Astrocyte (in vitro differentiated cells and primary cell): ENCODE measurements around the gene ZMYM5. TPM values are rescaled to one million over a fixed set of nuclear protein-coding genes. Genes with fewer than 3 reads are reported as not detected.
"Not testable (repeated sequence)": the region's sequence is repeated elsewhere in the genome, so short reads cannot be mapped to it uniquely, and the experiment has no call there.

Experiments used
- DNase-seq: peaks from one replicate; pipeline ENCODE4 v3.0.0-alpha.2; 2010; ENCODE audit warnings: low read depth
- FAIRE-seq: peaks from 2 replicates; lab custom pipeline; 2011; peaks lifted over from hg19 to GRCh38; lab: Jason Lieb, UNC
- H2AFZ ChIP-seq: 2 replicates; pipeline ENCODE4 v1.6.0; 2012; ENCODE audit warnings: low read depth, low read length, inconsistent platforms
- H3K27ac ChIP-seq: 2 replicates; pipeline ENCODE4 v1.5.1; 2011; ENCODE audit warnings: low read depth, low read length, inconsistent platforms
- H3K27me3 ChIP-seq: 2 replicates; pipeline ENCODE4 v1.6.0; 2011; ENCODE audit warnings: low read length, inconsistent platforms; ENCODE audit not compliant: insufficient read depth
- H3K36me3 ChIP-seq: 2 replicates; pipeline ENCODE4 v1.5.1; 2011; ENCODE audit warnings: low read length, inconsistent platforms; ENCODE audit not compliant: insufficient read depth
- H3K4me1 ChIP-seq: 2 replicates; pipeline ENCODE4 v1.5.1; 2011; ENCODE audit warnings: low read length, inconsistent platforms; ENCODE audit not compliant: insufficient read depth
- H3K4me2 ChIP-seq: 2 replicates; pipeline ENCODE4 v1.6.0; 2012; ENCODE audit warnings: low read length, inconsistent platforms
- H3K4me3 ChIP-seq: 2 replicates; pipeline ENCODE4 v1.5.1; 2011; ENCODE audit warnings: low read depth, mild to moderate bottlenecking, low read length, inconsistent platforms; ENCODE audit not compliant: insufficient read depth
- H3K79me2 ChIP-seq: 2 replicates; pipeline ENCODE4 v1.6.0; 2012; ENCODE audit warnings: mild to moderate bottlenecking, low read length, inconsistent platforms; ENCODE audit not compliant: insufficient read depth
- H3K9ac ChIP-seq: 2 replicates; pipeline ENCODE4 v1.6.0; 2012; ENCODE audit warnings: mild to moderate bottlenecking, low read length, inconsistent platforms
- H3K9me3 ChIP-seq: 2 replicates; pipeline ENCODE4 v1.5.1; 2012; ENCODE audit warnings: low read depth, mild to moderate bottlenecking, low read length, inconsistent platforms; ENCODE audit not compliant: insufficient read depth
- H4K20me1 ChIP-seq: 2 replicates; pipeline ENCODE4 v1.6.0; 2012; ENCODE audit warnings: low read length, inconsistent platforms; ENCODE audit not compliant: insufficient read depth
- H3K27ac Mint-ChIP-seq: one replicate; pipeline ENCODE4 v1.8.0; 2021; ENCODE audit warnings: mild to moderate bottlenecking, mixed read lengths; ENCODE audit not compliant: unreplicated experiment
- H3K27me3 Mint-ChIP-seq: one replicate; pipeline ENCODE4 v1.8.0; 2021; ENCODE audit warnings: low read depth, mixed read lengths; ENCODE audit not compliant: unreplicated experiment
- H3K36me3 Mint-ChIP-seq: one replicate; pipeline ENCODE4 v1.8.0; 2021; ENCODE audit warnings: low read depth, mixed read lengths; ENCODE audit not compliant: unreplicated experiment
- H3K4me1 Mint-ChIP-seq: one replicate; pipeline ENCODE4 v1.8.0; 2021; ENCODE audit warnings: low read depth, mixed read lengths; ENCODE audit not compliant: unreplicated experiment
- H3K4me3 Mint-ChIP-seq: one replicate; pipeline ENCODE4 v1.8.0; 2021; ENCODE audit warnings: mild to moderate bottlenecking, moderate library complexity, mixed read lengths; ENCODE audit not compliant: unreplicated experiment
- H3K9me3 Mint-ChIP-seq: one replicate; pipeline ENCODE4 v1.8.0; 2021; ENCODE audit warnings: mild to moderate bottlenecking, mixed read lengths; ENCODE audit not compliant: unreplicated experiment
- CTCF ChIP-seq: IDR thresholded peaks from 2 replicates; pipeline ENCODE4 v1.5.1; 2011; ENCODE audit warnings: low read depth, mild to moderate bottlenecking, inconsistent platforms, low read length, moderate library complexity; ENCODE audit not compliant: insufficient read depth
- EZH2 ChIP-seq: IDR thresholded peaks from 2 replicates; pipeline ENCODE4 v1.6.1; 2012; ENCODE audit warnings: mild to moderate bottlenecking, low read length, inconsistent platforms; ENCODE audit not compliant: insufficient read depth
- total RNA-seq: library from RNA; stranded (reverse); gene quantifications from 2 replicates; pipeline ENCODE4 v1.2.1, GENCODE V29; 2021

ZMYM5 gene
- total RNA-seq, 1 donor from 2014 or later, result 16.0 TPM

- no peaks in the 10 kb centered on the region for H3K4me1 Mint-ChIP-seq
- DNase-seq, result no peak
- no peak overlapping the region for H3K4me3 Mint-ChIP-seq
- no peaks in the 10 kb centered on the region for H3K36me3 ChIP-seq
- no peaks in the 10 kb centered on the region for H3K4me1 ChIP-seq
- no peaks in the 10 kb centered on the region for H3K79me2 ChIP-seq
- TF ChIP-seq EZH2 (no peak), CTCF (no peak)
- H3K36me3 Mint-ChIP-seq, result peaks cover 23% of the 10 kb centered on the region
- no peak overlapping the region for H3K4me3 ChIP-seq
- no peaks in the 10 kb centered on the region for H3K9me3 Mint-ChIP-seq
- H3K9ac ChIP-seq, result no peak overlapping the region
- no peaks in the 10 kb centered on the region for H3K27me3 ChIP-seq
- no peak for FAIRE-seq
- no peaks in the 10 kb centered on the region for H3K9me3 ChIP-seq
- H3K27me3 Mint-ChIP-seq, result no peaks in the 10 kb centered on the region
- no peak overlapping the region for H3K27ac Mint-ChIP-seq
- no peak overlapping the region for H2AFZ ChIP-seq
- H3K27ac ChIP-seq, result no peak overlapping the region
- no peak overlapping the region for H3K4me2 ChIP-seq
- peaks cover 11% of the 10 kb centered on the region for H4K20me1 ChIP-seq
These were observed 45.8 kb downstream of the ZMYM5 start for GRCh38 chr13:19817510-19818158.

GRCh38 chr13:19817106-19817505, 46.3 kb downstream of the ZMYM5 start:
- peaks cover 23% of the 10 kb centered on the region for H3K36me3 Mint-ChIP-seq
- H3K9ac ChIP-seq, result no peak overlapping the region
- H3K4me3 Mint-ChIP-seq, result no peak overlapping the region
- no peaks in the 10 kb centered on the region for H3K9me3 ChIP-seq
- DNase-seq, result no peak
- H3K27me3 Mint-ChIP-seq, result no peaks in the 10 kb centered on the region
- no peaks in the 10 kb centered on the region for H3K79me2 ChIP-seq
- no peaks in the 10 kb centered on the region for H3K27me3 ChIP-seq
- H3K27ac Mint-ChIP-seq, result no peak overlapping the region
- no peak overlapping the region for H3K27ac ChIP-seq
- H4K20me1 ChIP-seq, result peaks cover 11% of the 10 kb centered on the region
- H2AFZ ChIP-seq, result no peak overlapping the region
- H3K4me1 Mint-ChIP-seq, result no peaks in the 10 kb centered on the region
- H3K9me3 Mint-ChIP-seq, result peaks cover 2% of the 10 kb centered on the region
- H3K4me3 ChIP-seq, result no peak overlapping the region
- H3K36me3 ChIP-seq, result no peaks in the 10 kb centered on the region
- H3K4me1 ChIP-seq, result no peaks in the 10 kb centered on the region
- H3K4me2 ChIP-seq, result no peak overlapping the region
- no peak for FAIRE-seq
- no peak for TF ChIP-seq EZH2
- no peak for TF ChIP-seq CTCF

- not testable (repeated sequence) for H3K4me1 Mint-ChIP-seq, H3K36me3 ChIP-seq, H3K4me1 ChIP-seq, H3K9me3 ChIP-seq, H3K27ac Mint-ChIP-seq, H3K9ac ChIP-seq, H3K9me3 Mint-ChIP-seq, FAIRE-seq, H3K27me3 ChIP-seq, H2AFZ ChIP-seq, H3K4me3 Mint-ChIP-seq, H3K27ac ChIP-seq, H3K27me3 Mint-ChIP-seq, H3K79me2 ChIP-seq, H3K4me3 ChIP-seq, DNase-seq, H3K4me2 ChIP-seq
- H3K36me3 Mint-ChIP-seq, result peaks cover 24% of the 10 kb centered on the region
- H4K20me1 ChIP-seq, result peaks cover 11% of the 10 kb centered on the region
These were observed 47.6 kb downstream of the ZMYM5 start for GRCh38 chr13:19815842-19816241.
